HuH-7 (cell line): ENCODE data around the gene GLOD4.
"Not testable (repeated sequence)": the region's sequence is repeated elsewhere in the genome, so short reads cannot be mapped to it uniquely, and the experiment has no call there.

Source experiments
- DNase-seq: peaks from one replicate; pipeline ENCODE4 v3.0.0; 2011; ENCODE audit warnings: low spot score

The GLOD4 gene

DNA sequence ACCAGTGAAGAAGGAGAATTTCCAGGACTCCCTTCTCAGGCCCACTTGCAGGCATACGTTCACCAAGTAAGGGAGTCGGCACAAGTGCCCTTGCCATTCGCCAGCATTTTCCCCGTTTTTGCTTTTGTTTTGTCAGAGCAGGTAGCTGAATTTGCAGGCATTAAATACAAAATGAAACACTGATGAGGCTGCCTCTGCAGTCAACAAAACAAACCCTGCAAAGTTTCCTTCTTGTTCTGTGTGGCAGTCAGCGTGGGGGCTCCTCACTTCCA, 7.8 kb downstream of the GLOD4 start:
- DNase-seq: no peak

DNA sequence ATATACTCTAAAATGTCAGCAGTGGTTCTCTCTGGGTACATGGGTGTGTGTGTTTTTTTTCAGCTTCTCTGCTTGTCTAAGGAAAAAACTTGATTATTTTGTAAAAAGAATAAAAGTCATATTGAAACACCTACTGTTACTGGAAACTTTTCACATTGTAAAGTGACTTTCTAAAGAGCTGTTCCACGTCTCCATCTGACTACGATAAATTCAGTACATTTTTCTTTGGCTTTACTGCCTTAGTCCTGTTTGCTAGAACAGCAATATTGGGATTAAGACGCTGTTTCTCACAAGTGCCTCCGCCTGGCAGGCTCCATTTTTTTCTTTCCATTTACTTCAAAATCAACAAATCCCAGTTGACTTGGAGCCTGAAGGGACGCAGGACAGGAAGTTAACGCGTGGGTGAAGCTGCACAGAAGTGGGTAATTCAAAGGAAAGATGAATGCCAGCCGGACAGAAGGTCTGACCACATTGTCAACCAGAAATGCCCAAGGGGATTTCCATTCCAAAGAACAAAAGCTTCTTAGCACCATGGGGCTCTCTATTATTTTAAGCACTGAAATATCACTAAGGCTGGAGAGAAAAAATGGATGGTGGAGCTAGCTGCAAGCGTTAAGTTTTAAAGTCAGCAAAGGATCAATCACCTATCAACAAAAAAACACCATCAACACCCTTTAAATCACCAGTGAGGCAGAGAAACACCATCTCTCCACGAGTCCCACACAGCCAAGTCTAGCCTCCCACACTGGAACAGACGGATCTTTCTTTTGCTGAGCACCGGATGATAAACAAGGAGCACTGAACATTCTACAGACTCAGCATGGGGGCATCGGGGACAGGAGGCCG, 8.4 kb downstream of the GLOD4 start:
- DNase-seq: no peak

DNA sequence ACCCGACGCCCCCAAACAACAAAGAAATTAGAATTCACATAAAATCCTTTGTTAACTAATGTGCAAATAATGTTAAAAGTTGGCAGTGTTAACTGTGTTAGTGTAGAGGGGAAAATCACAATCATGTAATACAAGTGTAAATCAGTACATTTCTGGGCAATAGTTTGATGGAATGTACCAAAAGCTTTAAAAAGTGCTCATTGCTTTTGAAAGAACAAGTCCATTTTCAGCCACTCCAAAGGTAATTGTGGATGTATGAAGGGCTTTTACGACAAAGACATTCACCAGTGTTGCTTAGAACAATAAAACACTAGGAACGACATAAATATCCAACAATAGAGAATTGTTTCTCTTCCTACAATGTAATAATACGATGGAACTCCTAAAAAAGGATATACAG, 9.1 kb downstream of the GLOD4 start:
- DNase-seq: no peak

DNA sequence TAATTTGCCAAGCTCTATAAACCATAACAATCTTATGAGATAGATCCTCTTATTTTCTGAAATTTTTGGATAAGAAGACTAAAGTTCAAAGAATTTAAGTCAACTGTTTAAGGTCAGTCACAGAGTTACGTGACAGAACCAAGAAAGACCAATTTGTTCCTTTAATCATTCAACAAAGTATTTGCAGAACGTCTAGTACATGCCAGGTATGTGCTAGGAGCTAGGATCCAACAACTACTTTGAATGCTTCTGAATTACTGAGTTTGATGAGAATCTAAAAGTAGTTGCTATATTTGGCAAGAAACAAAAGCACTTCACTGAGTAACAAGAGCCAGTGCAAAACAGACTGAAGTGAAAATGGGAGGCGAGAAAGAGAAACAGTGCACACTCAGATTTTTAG, 15.0 kb downstream of the GLOD4 start:
- no peak for DNase-seq

DNA sequence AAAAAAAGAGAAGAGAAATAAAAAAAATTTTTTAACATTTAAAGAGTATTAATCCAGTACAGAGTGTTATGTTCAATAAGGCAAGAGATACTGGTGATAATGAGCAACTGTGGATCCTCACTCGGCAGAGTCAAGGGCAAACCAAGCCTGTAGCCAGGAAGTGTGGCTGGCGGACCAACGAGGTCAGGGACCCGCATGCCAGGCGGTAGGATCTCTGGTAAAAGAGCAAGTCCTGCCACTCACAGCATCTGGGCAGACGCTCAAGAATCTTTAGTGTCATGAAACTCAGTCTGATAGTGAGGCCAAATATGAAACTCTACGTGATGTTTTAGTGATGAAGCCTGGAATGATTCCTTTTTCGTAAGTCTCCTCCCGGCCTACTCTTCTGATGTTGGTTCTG, 21.7 kb downstream of the GLOD4 start:
- DNase-seq: no peak

DNA sequence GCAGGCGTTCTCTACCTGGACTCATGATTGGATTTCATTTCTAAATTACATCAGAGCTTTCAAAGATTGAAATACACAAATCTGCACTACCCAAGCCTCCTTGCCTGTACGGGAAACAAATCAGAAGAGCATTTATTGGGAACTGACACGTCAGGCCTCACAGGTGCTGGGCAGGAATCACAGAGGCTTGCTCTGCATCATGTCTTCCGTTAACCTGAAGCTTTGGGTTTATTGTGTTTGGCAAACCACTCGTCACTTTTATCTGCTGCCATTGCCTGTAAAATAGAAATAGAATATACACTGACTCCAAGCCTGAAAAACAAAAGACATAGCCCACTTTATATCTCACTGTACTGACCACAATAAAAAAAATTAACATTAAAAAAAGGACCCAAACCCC, 22.1 kb downstream of the GLOD4 start:
- DNase-seq: no peak

DNA sequence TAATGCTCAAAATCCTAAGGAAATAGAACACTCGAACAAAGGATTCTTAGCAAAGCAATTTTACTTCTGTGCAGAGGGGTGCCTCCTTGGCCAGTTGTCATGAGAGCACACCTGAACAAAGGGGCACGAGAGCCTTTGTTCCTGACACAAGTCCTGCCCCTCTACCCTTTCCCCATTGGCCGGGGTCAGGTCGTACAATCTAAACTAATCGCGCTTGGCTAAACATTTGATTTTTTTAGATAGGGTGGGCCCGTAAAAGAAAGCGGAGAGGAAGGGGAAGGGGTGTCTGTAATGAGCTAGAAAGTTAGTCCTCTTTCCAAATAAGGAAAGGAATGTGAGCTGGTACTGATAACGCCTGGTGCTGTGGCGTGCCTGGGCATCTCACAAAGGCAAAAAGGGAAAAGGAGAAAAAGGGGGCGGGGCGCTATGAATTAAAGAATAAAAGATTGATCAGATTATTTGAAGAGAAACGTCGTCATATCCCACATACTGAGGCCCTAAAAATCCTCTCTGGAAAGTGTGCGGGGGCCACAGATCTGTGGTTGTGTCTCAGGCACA, 26.0 kb downstream of the GLOD4 start:
- not testable (repeated sequence) for DNase-seq

DNA sequence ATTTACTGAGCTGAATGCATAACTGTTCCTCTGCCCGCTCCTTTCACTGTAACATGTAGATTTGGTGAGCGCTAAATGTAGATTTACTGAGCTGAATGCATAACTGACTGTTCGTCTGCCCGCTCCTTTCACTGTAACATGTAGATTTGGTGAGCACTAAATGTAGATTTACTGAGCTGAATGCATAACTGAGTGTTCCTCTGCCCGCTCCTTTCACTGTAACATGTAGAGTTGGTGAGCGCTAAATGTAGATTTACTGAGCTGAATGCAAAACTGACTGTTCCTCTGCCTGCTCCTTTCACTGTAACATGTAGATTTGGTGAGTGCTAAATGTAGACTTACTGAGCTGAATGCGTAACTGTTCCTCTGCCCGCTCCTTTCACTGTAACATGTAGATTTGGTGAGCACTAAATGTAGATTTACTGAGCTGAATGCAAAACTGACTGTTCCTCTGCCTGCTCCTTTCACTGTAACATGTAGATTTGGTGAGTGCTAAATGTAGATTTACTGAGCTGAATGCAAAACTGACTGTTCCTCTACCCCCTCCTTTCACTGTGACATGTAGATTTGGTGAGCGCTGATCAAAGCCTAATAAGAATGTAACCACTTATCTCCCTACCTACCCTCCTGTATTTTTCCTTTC, 26.6 kb downstream of the GLOD4 start:
- not testable (repeated sequence) for DNase-seq

DNA sequence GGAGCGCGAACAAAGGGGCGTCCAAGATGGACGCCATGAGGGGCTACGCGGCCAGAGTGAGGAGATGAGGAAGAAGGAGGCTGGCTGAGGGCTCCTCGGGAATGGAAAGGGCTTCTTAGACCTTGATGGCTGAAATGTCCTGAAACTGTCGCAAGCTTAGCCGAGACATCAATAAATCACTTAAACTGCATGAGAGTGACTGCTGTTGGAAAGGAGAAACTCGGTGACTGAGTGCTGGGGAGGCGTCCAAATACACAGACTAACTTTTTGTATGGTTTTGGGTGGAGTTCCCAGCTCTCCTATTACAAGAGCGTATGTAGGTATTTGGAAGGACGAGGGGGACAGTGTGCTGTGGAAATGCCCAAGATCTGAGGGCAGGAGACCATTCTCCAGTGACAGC, 28.7 kb downstream of the GLOD4 start:
- no peak for DNase-seq

DNA sequence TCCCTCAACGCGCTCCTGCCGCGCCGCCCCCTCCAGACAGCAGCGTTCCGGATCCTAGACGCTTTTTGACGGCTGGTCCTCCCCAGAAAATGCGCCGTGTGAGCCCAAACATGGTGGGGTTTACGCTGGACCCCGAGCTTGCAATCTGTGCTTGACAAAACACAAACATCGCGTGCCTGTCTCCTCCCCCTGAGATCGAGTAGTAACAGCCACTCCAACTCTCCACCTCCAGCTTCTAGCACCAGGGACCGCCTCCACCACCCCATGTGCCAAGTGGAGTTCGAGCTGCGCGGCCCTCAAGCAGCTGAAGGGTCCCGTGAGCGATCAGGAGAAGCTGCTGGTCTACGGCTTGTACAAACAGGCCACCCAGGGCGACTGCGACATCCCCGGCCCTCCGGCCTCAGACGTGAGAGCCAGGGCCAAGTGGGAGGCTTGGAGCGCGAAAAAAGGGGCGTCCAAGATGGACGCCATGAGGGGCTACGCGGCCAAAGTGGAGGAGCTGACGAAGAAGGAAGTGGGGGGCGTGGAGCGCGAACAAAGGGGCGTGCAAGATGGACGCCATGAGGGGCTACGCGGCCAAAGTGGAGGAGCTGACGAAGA, 29.4 kb downstream of the GLOD4 start:
- peak; percentile 22 for DNase-seq

DNA sequence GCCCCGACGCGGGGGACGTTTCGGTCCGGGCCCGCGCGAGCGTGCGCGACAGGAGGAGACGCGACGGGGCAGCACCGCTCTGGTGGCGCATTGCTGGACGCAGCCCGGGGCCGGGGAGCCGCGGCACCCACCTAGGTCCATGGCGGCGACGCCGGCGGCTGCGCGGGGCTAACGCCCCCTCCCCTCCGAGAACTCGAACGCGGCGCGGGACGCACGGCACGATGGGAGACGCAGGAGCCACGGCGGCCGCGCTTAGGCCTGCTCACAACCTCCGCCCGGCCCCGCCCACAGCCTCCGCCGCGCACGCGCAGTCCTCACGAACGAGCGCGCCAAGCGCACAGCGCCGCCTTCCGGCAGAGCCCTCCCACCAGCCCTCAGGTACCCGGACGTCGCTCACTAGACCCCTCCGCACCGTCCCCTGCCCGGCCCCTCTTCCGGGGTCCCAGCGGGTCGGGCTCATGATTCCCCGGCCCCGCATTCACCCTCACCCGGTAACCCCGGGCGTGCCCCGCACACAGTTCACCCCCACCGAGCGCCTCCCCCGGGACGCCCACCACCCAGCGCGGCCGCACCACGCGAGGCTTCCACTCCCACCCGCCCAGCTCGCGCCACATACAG, 30.0 kb downstream of the GLOD4 start, which contains the start of gene GEMIN4:
GEMIN4 (minus strand) TSS at position 263 of the 618 bp plus-strand sequence; CDS start at position 141, 122 bp downstream.
- DNase-seq: peak; percentile 82

DNA sequence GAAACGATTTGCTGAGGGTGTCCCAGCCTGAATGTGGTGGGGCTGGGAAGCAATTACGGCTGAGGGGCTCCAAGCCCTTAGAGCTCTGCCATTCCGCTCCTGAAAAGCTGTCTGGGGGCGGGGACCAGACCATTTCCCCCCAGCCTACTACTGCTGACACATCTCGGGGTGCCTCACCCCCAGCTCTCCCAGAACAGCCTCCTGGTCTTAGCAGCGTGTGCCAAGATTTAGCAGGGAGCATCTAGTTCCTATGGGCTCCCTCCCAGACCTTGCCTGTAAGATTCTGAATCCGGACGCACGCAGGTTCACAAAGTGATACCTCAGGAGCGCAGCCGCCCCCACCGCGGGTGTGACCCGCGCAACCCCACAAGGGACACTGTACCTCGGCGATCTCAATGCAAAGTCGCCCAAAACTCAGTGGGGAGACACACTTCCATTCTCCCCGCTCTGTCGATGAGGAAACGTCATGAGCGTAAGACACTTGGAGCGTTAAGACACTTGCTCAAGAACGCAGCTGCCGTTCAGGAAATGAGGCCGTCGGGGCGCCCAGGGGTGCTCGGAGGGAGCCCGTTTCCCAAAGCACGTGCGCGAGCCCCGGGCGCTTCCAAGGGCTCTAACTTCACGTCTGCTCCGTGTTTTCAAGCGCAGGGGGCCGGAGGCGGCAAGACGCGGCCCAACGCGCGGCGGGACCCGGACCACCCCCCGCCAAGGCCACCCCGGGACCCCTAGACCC, 30.6 kb downstream of the GLOD4 start:
- peak; percentile 13 for DNase-seq

DNA sequence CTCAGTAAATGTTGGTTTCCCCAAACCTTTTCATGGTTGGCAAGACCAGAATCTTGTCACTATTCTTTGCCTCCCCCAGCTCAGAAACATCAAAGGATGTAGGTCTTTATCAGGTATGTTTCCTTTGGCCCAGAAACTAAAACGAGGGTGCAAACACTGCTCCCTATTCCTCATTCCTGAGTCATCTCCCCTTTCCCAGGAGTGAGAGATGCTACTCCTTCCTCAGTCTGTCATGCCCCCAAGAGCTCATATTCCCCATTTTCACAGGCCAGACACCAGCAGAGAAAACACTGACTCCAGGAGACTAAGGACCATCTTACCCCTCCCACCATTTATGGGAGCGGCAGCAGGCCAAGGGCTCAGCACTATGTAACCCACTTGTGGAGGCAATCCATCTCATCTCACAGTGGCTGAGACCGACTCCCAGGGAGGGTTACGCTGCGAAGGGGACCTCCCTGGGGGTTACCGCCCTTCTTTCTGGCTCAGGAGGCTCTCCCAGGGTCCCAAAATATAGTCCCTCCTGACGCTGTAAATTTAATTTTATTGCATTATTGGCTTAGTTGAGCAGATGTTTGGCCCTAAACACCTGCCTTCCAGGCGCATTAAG, 31.5 kb downstream of the GLOD4 start:
- no peak for DNase-seq

DNA sequence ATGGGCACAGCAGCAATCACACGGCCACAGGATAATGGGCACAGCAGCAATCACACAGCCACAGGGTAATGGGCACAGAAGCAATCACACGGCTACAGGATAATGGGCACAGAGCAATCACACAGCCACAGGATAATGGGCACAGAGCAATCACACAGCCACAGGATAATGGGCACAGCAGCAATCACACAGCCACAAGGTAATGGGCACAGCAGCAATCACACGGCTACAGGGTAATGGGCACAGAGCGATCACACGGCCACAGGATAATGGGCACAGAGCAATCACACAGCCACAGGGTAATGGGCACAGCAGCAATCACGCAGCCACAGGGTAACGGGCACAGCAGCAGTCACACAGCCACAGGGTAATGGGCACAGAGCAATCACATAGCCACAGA, 32.7 kb downstream of the GLOD4 start:
- not testable (repeated sequence) for DNase-seq

DNA sequence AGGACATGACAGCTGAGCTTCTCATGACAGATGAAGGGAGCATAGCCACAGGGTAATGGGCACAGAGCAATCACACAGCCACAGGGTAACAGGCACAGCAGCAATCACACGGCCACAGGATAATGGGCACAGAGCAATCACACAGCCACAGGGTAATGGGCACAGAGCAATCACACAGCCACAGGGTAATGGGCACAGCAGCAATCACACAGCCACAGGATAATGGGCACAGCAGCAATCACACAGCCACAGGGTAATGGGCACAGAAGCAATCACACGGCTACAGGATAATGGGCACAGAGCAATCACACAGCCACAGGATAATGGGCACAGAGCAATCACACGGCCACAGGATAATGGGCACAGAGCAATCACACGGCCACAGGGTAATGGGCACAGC, 33.5 kb downstream of the GLOD4 start:
- not testable (repeated sequence) for DNase-seq

DNA sequence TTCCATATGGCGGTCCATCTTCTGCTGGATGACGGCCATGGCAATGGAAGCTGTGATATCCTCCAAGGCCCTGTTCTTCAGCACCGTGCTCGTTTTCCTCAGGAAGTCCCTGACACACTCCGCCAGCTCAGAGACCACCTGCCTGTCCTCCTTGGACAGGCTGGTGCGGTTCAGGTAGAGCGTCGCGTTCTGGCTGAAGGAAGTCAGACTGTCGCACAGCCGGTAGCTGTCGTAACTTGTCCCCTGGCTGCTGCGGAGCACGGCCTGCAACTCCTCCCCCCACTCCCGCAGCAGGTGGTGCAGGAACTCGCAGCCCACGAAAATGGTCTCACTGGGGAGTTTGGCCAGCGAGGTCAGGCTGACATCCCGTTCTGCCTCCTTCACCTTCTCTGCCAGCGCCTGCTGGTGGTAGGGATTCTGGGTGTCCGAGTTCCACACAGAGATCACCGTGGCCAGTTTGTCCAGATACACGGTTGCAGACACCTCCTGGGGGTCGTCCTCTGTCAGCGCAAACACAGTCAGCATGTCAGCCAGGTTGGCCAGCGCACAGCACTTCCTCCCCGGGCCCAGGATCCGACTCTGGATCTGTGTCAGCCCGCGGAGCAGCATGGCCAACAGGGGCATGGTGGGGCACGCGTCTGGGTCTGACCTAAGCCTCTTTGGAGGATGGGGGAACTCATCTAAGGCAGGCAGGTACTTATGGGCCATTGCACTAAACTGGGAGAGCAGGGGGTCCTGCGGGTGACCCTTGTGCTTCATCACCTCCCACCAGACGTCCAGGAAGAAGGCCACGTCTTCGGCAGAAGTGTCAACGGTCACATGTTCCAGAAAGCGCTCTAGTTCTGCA, 35.1 kb downstream of the GLOD4 start:
- no peak for DNase-seq

DNA sequence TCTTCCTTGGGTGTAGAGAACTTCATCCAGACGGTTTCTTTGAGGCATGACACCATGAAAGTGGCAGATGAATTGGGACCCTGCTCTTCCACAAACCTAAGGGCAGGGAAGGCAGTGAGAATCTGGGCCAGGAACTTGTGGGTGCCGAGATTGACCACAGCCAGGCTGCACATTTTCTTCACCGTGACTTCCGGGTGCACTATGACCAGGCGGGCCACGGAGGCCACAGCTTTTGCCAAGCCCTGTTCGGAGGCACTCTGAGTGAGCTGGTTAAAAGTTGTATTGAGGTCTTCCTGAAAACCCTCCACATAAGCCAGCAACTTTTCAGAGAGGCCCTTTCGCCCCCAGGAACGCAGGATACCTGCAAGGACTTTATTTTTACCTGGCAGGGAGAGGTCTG, 35.9 kb downstream of the GLOD4 start:
- DNase-seq: no peak

DNA sequence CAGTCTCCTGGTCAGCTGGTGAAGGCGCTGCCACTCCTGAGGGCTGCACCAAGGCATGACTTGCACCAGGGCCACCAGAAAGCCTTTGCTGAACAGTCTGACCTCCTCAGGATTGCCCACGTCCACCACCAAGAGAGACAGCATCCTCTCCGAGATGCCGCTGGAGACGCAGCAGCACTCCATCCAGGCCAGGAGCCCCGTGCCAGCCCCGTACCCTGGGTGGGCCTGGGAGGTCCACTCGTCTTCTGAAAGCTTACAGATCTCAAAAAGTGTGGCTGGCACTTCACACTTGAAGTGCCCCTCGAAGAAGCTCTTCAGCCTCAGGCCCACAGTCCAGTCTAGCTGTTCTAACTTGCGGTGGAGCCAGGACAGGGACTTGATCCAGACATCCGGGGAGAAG, 36.7 kb downstream of the GLOD4 start:
- no peak for DNase-seq

DNA sequence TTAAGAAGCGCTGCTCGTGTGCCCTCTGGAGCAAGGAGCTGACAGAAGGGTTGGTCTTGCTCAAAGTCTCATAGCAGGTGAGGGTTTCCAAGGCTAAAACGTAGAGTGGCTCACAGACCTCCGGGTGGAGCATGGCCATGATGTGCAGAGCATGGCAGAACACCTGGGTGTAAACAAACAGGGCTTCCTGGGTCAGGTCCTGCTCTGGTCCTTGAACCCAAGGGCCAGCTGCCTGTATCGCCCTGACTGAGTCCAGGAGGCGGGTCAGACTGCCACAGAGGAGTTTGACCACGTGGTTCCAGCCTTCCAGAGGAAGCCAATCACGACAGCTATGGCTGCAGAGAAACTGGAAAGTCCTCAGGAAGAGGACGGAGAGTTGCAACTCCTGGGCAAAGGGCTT, 37.1 kb downstream of the GLOD4 start:
- DNase-seq: no peak

DNA sequence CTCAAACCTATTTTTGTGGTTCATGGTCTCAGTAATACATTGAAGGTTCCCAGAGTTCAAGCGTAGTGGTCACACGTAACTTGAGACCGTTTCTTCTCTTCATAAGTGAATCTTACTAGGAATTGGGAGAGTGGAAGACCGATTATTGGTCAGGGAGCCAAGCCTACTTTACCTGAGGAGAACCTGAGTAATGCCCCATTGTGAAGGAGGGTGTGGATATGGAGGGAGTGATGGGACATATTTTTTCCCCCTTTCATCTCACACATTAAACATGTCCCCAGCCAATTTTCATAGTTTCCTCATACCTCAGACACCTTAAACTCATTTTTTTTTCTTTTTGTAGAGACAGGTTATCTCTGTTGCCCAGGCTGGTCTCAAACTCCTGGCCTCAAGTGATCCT, 38.9 kb downstream of the GLOD4 start:
- no peak for DNase-seq
